H1 (cell line): Measurements from ENCODE around the gene MAPKAP1.

Experiments
- CTCF ChIP-seq, 3 experiments: IDR thresholded peaks; 1 replicate in 2 of 3; 2 replicates in 1 of 3; pipeline versions ENCODE4 v1.5.1 to v1.6.1; 2011; ENCODE audit warnings: low read length in 3 of 3, mild to moderate bottlenecking in 3 of 3, inconsistent platforms in 2 of 3, low read depth in 1 of 3, moderate library complexity in 1 of 3; ENCODE audit not compliant: insufficient read depth in 1 of 3; ENCODE audit errors: control extremely low read depth in 1 of 3
- EP300 ChIP-seq, 2 experiments: IDR thresholded peaks; 1 replicate in 1 of 2; 2 replicates in 1 of 2; pipeline ENCODE4 v1.6.1; 2011 to 2012; ENCODE audit warnings: low read depth in 2 of 2, low read length in 2 of 2, mild to moderate bottlenecking in 2 of 2, borderline replicate concordance in 1 of 2, inconsistent platforms in 1 of 2, moderate library complexity in 1 of 2
- EZH2 ChIP-seq: fragments of 200-600 bp; sonication (generic); IDR thresholded peaks from 2 replicates; pipeline ENCODE4 v1.7.1; 2012; ENCODE audit warnings: low read depth, mild to moderate bottlenecking, moderate library complexity, low read length, inconsistent platforms; ENCODE audit not compliant: severe bottlenecking
- FOSL1 ChIP-seq: IDR thresholded peaks from 2 replicates; pipeline ENCODE4 v1.6.1; 2011; ENCODE audit warnings: mild to moderate bottlenecking, low read depth, low read length, moderate library complexity; ENCODE audit not compliant: insufficient read depth
- POLR2A ChIP-seq, 2 experiments: IDR thresholded peaks; 1 replicate in 1 of 2; 2 replicates in 1 of 2; pipeline ENCODE4 v1.6.1; 2011; ENCODE audit warnings: low read depth in 2 of 2, low read length in 2 of 2, mild to moderate bottlenecking in 2 of 2; ENCODE audit errors: control extremely low read depth in 1 of 2
- POLR2AphosphoS5 ChIP-seq: IDR thresholded peaks from 2 replicates; pipeline ENCODE4 v1.6.1; 2011; ENCODE audit warnings: low read depth, low read length
- RAD21 ChIP-seq, 2 experiments: IDR thresholded peaks in 1 of 2; conservative IDR thresholded peaks in 1 of 2; 2 replicates each; pipeline ENCODE4 v1.6.1; 2011; ENCODE audit warnings: low read depth in 2 of 2, low read length in 2 of 2, improper control_type of control experiment in 1 of 2, inconsistent platforms in 1 of 2, mild to moderate bottlenecking in 1 of 2, moderate library complexity in 1 of 2
- SIX5 ChIP-seq: IDR thresholded peaks from 2 replicates; pipeline ENCODE4 v1.6.1; 2011; ENCODE audit warnings: mild to moderate bottlenecking, low read depth, low read length
- SRF ChIP-seq: IDR thresholded peaks from 2 replicates; pipeline ENCODE4 v1.6.1; 2011; ENCODE audit warnings: mild to moderate bottlenecking, low read depth, low read length, moderate library complexity
- YY1 ChIP-seq: IDR thresholded peaks from 2 replicates; pipeline ENCODE4 v1.6.1; 2011; ENCODE audit warnings: low read depth, mild to moderate bottlenecking, low read length

DNA sequence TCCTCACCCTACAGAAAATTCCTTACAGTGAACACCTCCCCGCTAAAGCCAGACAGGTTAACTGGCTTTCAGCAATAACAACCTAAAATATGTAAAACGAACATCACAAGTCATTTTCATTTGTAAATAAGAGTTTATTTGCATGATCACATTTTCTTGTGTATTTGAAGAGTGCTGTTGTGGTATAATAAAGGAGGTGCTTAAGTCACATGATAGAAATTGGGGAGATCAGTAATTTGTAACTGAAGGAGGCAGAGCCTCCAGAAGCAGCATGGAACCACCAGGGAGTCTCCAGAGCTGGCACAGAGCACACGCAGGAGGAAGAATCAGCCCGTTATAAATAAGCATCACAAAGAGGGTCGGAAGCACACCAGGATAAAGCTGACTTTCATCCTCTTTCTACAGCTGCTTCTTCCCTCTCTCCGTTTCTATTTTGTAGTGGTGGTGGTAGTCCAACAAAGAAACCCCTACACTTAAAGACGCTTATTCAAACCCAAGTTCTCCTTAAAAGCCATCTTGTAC, 210.6 kb downstream of the MAPKAP1 start:
- TF ChIP-seq FOSL1 = no peak
- TF ChIP-seq SIX5 = no peak
- no peak for TF ChIP-seq SRF
- no peak for TF ChIP-seq YY1
- no peak for TF ChIP-seq EP300 (IDR thresholded peaks at IDR 0.05; ENCODE audit: borderline replicate concordance in 1 of 2, low read depth in 2 of 2, low read length in 2 of 2)
- no peak for TF ChIP-seq POLR2A (IDR thresholded peaks at IDR 0.05; ENCODE audit: control extremely low read depth in 1 of 2, low read depth in 2 of 2, low read length in 2 of 2)
- TF ChIP-seq CTCF (IDR thresholded peaks at IDR 0.05; ENCODE audit: control extremely low read depth in 1 of 3, insufficient read depth in 1 of 3, low read depth in 1 of 3, low read length in 3 of 3) = no peak
- TF ChIP-seq EZH2 = no peak
- TF ChIP-seq RAD21 (IDR thresholded peaks at IDR 0.05 in 1 of 2, conservative IDR thresholded peaks at IDR 0.05 in 1 of 2; ENCODE audit: low read depth in 2 of 2, low read length in 2 of 2) = no peak
- no peak for TF ChIP-seq POLR2AphosphoS5
